ENCODE results near the gene RPL15.

- TF ChIP-seq CTCF (IDR thresholded peaks at IDR 0.05) = no peak
- TF ChIP-seq POLR2A (IDR thresholded peaks at IDR 0.05) = no peak
- TF ChIP-seq EP300 (IDR thresholded peaks at IDR 0.05) = no peak
Measured at GRCh38 chr3:23885210-23885609, 31.7 kb upstream of the RPL15 start.

Measured in sigmoid colon (tissue), 4 donors.